GM12878 (cell line): ENCODE results near the gene KRTAP10-7. TPM values are rescaled to one million over a fixed set of nuclear protein-coding genes. Genes with fewer than 3 reads are reported as not detected.

Source experiments
- ATAC-seq: fragments of 200-7000 bp; cut with Tn5 transposase; 3 replicates; pipeline ENCODE4 v1.9.1; 2020; ENCODE audit warnings: mild to moderate bottlenecking, moderate library complexity
- BruUV-seq: library from RNA; stranded (reverse); fragments of 400-500 nt; replicated peaks from 2 replicates; lab custom pipeline; 2021; lab: Mats Ljungman, UMichigan
- CTCF ChIA-PET: fragments of 300-600 bp; sonication (Branson Sonifier 250); formaldehyde crosslinking; extraction: SDS; loops from one replicate; lab custom pipeline; 2021; ENCODE audit warnings: inconsistent platforms; lab: Yijun Ruan, JAX
- POLR2A ChIA-PET: fragments of 350-600 bp; formaldehyde crosslinking; extraction: SDS; loops from one replicate; lab custom pipeline; 2021; ENCODE audit warnings: inconsistent platforms; lab: Charles Lee
- RAD21 ChIA-PET: fragments of 300-600 bp; sonication (Branson Sonifier 250); formaldehyde crosslinking; loops from one replicate; lab custom pipeline; 2023; ENCODE audit warnings: antibody characterized with exemption; ENCODE audit not compliant: unreplicated experiment; lab: Charles Lee
- SMC1A ChIA-PET: fragments of 300-600 bp; sonication (Branson Sonifier 250); formaldehyde crosslinking; loops from one replicate; lab custom pipeline; 2023; ENCODE audit not compliant: unreplicated experiment, uncharacterized antibody; lab: Charles Lee
- DNase-seq: peaks from one replicate; pipeline ENCODE4 v3.0.0-alpha.2; 2011; ENCODE audit warnings: low read depth, low spot score
- FAIRE-seq: peaks from 3 replicates; lab custom pipeline; 2011; peaks lifted over from hg19 to GRCh38; lab: Jason Lieb, UNC
- H2AFZ ChIP-seq: 2 replicates; pipeline ENCODE4 v1.6.0; 2011; ENCODE audit warnings: low read depth, low read length, control low read depth; ENCODE audit not compliant: control insufficient read depth
- H3K27ac ChIP-seq: 2 replicates; pipeline ENCODE4 v1.5.1; 2011; ENCODE audit warnings: control low read depth; ENCODE audit not compliant: control insufficient read depth, insufficient read depth
- H3K27me3 ChIP-seq, 2 experiments: replicated peaks in 1 of 2; 2 replicates each; pipeline versions ENCODE4 v1.6.0 to v1.6.1; 2011; ENCODE audit warnings: low read length in 1 of 2; ENCODE audit not compliant: control insufficient read depth in 2 of 2, insufficient read depth in 2 of 2
- H3K36me3 ChIP-seq, 2 experiments: 2 replicates each; pipeline ENCODE4 v1.5.1; 2011; ENCODE audit warnings: low read length in 1 of 2; ENCODE audit not compliant: control insufficient read depth in 2 of 2, insufficient read depth in 2 of 2
- H3K4me1 ChIP-seq: 2 replicates; pipeline ENCODE4 v1.6.1; 2011; ENCODE audit warnings: mild to moderate bottlenecking, low read length, moderate library complexity, mixed read lengths; ENCODE audit not compliant: control insufficient read depth, insufficient read depth
- H3K4me2 ChIP-seq: 2 replicates; pipeline ENCODE4 v1.6.0; 2011; ENCODE audit warnings: control low read depth; ENCODE audit not compliant: control insufficient read depth, insufficient read depth
- H3K4me3 ChIP-seq: fragments of 200-600 bp; sonication (generic); 2 replicates; pipeline ENCODE4 v1.5.1; 2016
- H3K79me2 ChIP-seq: 2 replicates; pipeline ENCODE4 v1.6.0; 2011; ENCODE audit warnings: low read length; ENCODE audit not compliant: control insufficient read depth, insufficient read depth
- H3K9ac ChIP-seq: 2 replicates; pipeline ENCODE4 v1.8.0; 2011; ENCODE audit warnings: low read length, control low read depth, mixed read lengths; ENCODE audit not compliant: control insufficient read depth, insufficient read depth
- H3K9me3 ChIP-seq: replicated peaks from 3 replicates; pipeline ENCODE4 v1.5.1; 2011; ENCODE audit warnings: mild to moderate bottlenecking, low read length; ENCODE audit not compliant: control insufficient read depth, insufficient read depth
- H4K20me1 ChIP-seq: 2 replicates; pipeline ENCODE4 v1.6.0; 2011; ENCODE audit not compliant: control insufficient read depth, insufficient read depth
- CREB1 ChIP-seq: IDR thresholded peaks from 2 replicates; pipeline ENCODE4 v1.6.1; 2012; ENCODE audit warnings: low read depth, mild to moderate bottlenecking, inconsistent platforms
- KDM1A ChIP-seq: fragments of 200-600 bp; sonication (generic); IDR thresholded peaks from 2 replicates; pipeline ENCODE4 v1.6.1; 2016; ENCODE audit warnings: borderline replicate concordance
- MTA2 ChIP-seq: fragments of 450-650 bp; IDR thresholded peaks from 2 replicates; pipeline ENCODE4 v1.6.1; 2016; ENCODE audit warnings: low read depth, mild to moderate bottlenecking, moderate library complexity
- NFYA ChIP-seq: IDR thresholded peaks from 2 replicates; pipeline ENCODE4 v1.6.1; 2011; ENCODE audit warnings: low read depth, mild to moderate bottlenecking, low read length, improper control_type of control experiment, borderline replicate concordance
- NR2C2 ChIP-seq: IDR thresholded peaks from 2 replicates; pipeline ENCODE4 v1.6.1; 2011; ENCODE audit warnings: borderline replicate concordance, low read depth; ENCODE audit not compliant: control insufficient read depth, insufficient read length
- POU2F2 ChIP-seq: IDR thresholded peaks from 3 replicates; pipeline ENCODE4 v1.6.1; 2011; ENCODE audit warnings: low read depth, mild to moderate bottlenecking, low read length, borderline replicate concordance
- RFX5 ChIP-seq: IDR thresholded peaks from 2 replicates; pipeline ENCODE4 v1.6.1; 2011; ENCODE audit warnings: low read depth, low read length, improper control_type of control experiment
- TCF12 ChIP-seq: IDR thresholded peaks from 2 replicates; pipeline ENCODE4 v1.6.1; 2011; ENCODE audit warnings: low read depth, mild to moderate bottlenecking, low read length
- WRNIP1 ChIP-seq: IDR thresholded peaks from 2 replicates; pipeline ENCODE4 v1.6.1; 2011; ENCODE audit warnings: low read depth, low read length, improper control_type of control experiment, borderline replicate concordance
- WGBS: methylation state at CpG from one replicate; pipeline ENCODE4 v1.1.6; 2016; ENCODE audit warnings: low lambda C conversion rate; ENCODE audit not compliant: insufficient replicate concordance, insufficient coverage; ENCODE audit errors: missing lambda C conversion rate; 5-methylcytosine and 5-hydroxymethylcytosine counted together
- in situ Hi-C: fragments of 300-500 bp; cut with MboI; formaldehyde crosslinking; loops from 9 replicates; pipeline ENCODE4 v1.14.3; 2018; ENCODE audit warnings: mixed read lengths
- intact Hi-C: fragments of 100-400 bp; cut with micrococcal nuclease; formaldehyde crosslinking; loops from one replicate; pipeline ENCODE4 v1.14.2; 2022; ENCODE audit not compliant: unreplicated experiment
- polyA plus RNA-seq, 11 experiments: library from polyadenylated mRNA; depleted of rRNA in 4 of 11; unstranded in 6 of 11; stranded (reverse) in 5 of 11; fragments of >200 nt; fragmentation: Nextera tagmentation in 4 of 11; fragmentation: Illumina TruSeq in 1 of 11; extraction: Ambion mirVana in 4 of 11; extraction: Trizol in 1 of 11; gene quantifications; 1 replicate in 1 of 11; 2 replicates in 10 of 11; pipeline versions ENCODE4 v1.2.1 to v1.2.3, GENCODE V29; 2011 to 2016; ENCODE audit warnings: inconsistent platforms in 2 of 11, missing spikeins in 2 of 11, low read depth in 1 of 11
- total RNA-seq, 4 experiments: library from RNA; depleted of rRNA in 3 of 4; stranded (reverse); fragments of >200 nt in 3 of 4; fragmentation: Illumina TruSeq in 1 of 4; extraction: Trizol in 1 of 4; gene quantifications; 2 replicates each; pipeline versions ENCODE4 v1.2.1 to v1.2.3, GENCODE V29; 2013 to 2021
- TF ChIP-seq, protein P1 (sequence below): IDR thresholded peaks from 2 replicates; pipeline ENCODE4 v1.6.1; 2011; ENCODE audit warnings: low read depth, mild to moderate bottlenecking, low read length, moderate library complexity, borderline replicate concordance; ENCODE audit errors: extremely low read depth
- TF ChIP-seq, protein P2 (sequence below): IDR thresholded peaks from 2 replicates; pipeline ENCODE4 v1.6.1; 2011; ENCODE audit warnings: mild to moderate bottlenecking, low read depth, low read length, moderate library complexity; ENCODE audit not compliant: insufficient replicate concordance
- TF ChIP-seq, protein P3 (sequence below): fragments of 150-350 bp; IDR thresholded peaks from 2 replicates; pipeline ENCODE4 v1.6.1; 2014; ENCODE audit warnings: mild to moderate bottlenecking, low read depth, low read length
- TF ChIP-seq, protein P4 (sequence below): IDR thresholded peaks from 2 replicates; pipeline ENCODE4 v1.6.1; 2012; ENCODE audit warnings: low read depth, low read length, improper control_type of control experiment
- TF ChIP-seq, protein P5 (sequence below): fragments of 450-650 bp; IDR thresholded peaks from 2 replicates; pipeline ENCODE4 v1.6.1; 2017; ENCODE audit warnings: mild to moderate bottlenecking, moderate library complexity

KRTAP10-7 gene
- total and polyA plus RNA-seq, 10 of the 15 experiments (the other 5 are each of a cell fraction or from before 2014, with no cell fraction given): not detected

DNA sequence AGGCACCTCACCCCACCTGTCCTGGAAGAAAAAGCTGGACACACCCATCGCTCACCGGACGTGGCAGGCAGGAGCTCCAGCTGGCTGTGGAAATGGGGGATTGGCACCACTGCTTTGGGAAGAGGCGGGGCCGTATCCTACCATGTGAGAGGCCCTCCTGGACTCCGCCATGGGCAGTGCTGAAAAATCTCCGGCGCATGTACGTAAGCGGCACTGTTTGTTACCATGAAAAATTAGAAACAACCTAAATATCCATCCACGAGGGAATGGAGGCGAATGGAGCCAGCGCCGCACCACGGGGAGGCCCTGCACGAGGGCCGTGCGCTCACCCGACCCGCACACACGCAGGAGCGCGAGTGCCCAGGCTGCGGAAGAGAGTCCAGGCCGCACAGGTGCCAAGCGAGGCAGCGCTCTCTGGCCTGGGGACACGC, 14.6 kb downstream of the KRTAP10-7 start (continued):
- TF ChIP-seq, protein P1, sequence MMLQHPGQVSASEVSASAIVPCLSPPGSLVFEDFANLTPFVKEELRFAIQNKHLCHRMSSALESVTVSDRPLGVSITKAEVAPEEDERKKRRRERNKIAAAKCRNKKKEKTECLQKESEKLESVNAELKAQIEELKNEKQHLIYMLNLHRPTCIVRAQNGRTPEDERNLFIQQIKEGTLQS: no peak

DNA sequence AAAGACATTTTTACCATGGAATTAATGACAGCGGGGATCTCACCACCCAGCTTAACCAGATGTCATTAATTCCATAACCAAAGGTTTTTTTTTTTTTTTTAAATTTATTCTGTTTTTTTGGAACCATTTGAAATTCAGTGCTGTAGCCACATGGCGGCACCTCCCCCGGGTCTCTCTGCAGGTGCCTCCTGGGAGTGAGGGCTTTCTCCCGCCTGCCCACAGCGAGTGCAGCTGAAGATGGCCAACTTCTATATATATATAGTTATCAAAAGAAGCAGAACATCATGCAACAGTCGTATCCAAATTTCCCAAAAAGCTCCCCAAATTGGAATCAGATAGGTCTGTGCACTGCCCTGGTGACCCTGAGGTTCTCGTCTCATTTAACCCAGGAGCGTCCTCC, 15.1 kb downstream of the KRTAP10-7 start:
- no peak for DNase-seq
- FAIRE-seq: no peak
- Histone ChIP-seq H3K4me3 (no peak overlapping the region), H3K9me3 (peaks cover 2% of the 10 kb centered on the region; the same call in 1 of the 3 replicates), H2AFZ (no peak overlapping the region), H3K27me3 (no peaks in the 10 kb centered on the region), H3K9ac (no peak overlapping the region), H3K4me1 (no peaks in the 10 kb centered on the region), H4K20me1 (no peaks in the 10 kb centered on the region), H3K36me3 (no peaks in the 10 kb centered on the region), H3K79me2 (no peaks in the 10 kb centered on the region), H3K27ac (no peak overlapping the region), H3K4me2 (no peak overlapping the region)
- POLR2A ChIA-PET: no interaction called here
- BruUV-seq: no TSS peak
- no peak for ATAC-seq
- SMC1A ChIA-PET: interaction anchor here (0.8 kb wide), 1 partner anchor 8 kb away, joined by 3 read pairs; no protein-coding TSS in a partner anchor
- intact Hi-C loops: no loop called here
- CTCF ChIA-PET: interaction anchor here (0.6 kb wide), 1 partner anchor 215 kb away, joined by 4 read pairs; no protein-coding TSS in a partner anchor
- 13% methylated on average over 8 of the region's 8 CpGs for WGBS
- RAD21 ChIA-PET: no interaction called here
- in situ Hi-C loops: no loop called here
- TF ChIP-seq NFYA (no peak), MTA2 (no peak), POU2F2 (no peak), TCF12 (no peak), WRNIP1 (no peak), NR2C2 (no peak), KDM1A (no peak), RFX5 (no peak), CREB1 (no peak)
- TF ChIP-seq, protein P2, sequence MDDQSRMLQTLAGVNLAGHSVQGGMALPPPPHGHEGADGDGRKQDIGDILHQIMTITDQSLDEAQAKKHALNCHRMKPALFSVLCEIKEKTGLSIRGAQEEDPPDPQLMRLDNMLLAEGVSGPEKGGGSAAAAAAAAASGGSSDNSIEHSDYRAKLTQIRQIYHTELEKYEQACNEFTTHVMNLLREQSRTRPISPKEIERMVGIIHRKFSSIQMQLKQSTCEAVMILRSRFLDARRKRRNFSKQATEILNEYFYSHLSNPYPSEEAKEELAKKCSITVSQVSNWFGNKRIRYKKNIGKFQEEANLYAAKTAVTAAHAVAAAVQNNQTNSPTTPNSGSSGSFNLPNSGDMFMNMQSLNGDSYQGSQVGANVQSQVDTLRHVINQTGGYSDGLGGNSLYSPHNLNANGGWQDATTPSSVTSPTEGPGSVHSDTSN: no peak
- TF ChIP-seq, protein P3, sequence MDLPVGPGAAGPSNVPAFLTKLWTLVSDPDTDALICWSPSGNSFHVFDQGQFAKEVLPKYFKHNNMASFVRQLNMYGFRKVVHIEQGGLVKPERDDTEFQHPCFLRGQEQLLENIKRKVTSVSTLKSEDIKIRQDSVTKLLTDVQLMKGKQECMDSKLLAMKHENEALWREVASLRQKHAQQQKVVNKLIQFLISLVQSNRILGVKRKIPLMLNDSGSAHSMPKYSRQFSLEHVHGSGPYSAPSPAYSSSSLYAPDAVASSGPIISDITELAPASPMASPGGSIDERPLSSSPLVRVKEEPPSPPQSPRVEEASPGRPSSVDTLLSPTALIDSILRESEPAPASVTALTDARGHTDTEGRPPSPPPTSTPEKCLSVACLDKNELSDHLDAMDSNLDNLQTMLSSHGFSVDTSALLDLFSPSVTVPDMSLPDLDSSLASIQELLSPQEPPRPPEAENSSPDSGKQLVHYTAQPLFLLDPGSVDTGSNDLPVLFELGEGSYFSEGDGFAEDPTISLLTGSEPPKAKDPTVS: no peak
- TF ChIP-seq, protein P4, sequence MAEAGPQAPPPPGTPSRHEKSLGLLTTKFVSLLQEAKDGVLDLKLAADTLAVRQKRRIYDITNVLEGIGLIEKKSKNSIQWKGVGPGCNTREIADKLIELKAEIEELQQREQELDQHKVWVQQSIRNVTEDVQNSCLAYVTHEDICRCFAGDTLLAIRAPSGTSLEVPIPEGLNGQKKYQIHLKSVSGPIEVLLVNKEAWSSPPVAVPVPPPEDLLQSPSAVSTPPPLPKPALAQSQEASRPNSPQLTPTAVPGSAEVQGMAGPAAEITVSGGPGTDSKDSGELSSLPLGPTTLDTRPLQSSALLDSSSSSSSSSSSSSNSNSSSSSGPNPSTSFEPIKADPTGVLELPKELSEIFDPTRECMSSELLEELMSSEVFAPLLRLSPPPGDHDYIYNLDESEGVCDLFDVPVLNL: no peak
- TF ChIP-seq, protein P5, sequence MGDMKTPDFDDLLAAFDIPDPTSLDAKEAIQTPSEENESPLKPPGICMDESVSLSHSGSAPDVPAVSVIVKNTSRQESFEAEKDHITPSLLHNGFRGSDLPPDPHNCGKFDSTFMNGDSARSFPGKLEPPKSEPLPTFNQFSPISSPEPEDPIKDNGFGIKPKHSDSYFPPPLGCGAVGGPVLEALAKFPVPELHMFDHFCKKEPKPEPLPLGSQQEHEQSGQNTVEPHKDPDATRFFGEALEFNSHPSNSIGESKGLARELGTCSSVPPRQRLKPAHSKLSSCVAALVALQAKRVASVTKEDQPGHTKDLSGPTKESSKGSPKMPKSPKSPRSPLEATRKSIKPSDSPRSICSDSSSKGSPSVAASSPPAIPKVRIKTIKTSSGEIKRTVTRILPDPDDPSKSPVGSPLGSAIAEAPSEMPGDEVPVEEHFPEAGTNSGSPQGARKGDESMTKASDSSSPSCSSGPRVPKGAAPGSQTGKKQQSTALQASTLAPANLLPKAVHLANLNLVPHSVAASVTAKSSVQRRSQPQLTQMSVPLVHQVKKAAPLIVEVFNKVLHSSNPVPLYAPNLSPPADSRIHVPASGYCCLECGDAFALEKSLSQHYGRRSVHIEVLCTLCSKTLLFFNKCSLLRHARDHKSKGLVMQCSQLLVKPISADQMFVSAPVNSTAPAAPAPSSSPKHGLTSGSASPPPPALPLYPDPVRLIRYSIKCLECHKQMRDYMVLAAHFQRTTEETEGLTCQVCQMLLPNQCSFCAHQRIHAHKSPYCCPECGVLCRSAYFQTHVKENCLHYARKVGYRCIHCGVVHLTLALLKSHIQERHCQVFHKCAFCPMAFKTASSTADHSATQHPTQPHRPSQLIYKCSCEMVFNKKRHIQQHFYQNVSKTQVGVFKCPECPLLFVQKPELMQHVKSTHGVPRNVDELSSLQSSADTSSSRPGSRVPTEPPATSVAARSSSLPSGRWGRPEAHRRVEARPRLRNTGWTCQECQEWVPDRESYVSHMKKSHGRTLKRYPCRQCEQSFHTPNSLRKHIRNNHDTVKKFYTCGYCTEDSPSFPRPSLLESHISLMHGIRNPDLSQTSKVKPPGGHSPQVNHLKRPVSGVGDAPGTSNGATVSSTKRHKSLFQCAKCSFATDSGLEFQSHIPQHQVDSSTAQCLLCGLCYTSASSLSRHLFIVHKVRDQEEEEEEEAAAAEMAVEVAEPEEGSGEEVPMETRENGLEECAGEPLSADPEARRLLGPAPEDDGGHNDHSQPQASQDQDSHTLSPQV: no peak
